ENCODE data around the gene C16orf96.

DNA sequence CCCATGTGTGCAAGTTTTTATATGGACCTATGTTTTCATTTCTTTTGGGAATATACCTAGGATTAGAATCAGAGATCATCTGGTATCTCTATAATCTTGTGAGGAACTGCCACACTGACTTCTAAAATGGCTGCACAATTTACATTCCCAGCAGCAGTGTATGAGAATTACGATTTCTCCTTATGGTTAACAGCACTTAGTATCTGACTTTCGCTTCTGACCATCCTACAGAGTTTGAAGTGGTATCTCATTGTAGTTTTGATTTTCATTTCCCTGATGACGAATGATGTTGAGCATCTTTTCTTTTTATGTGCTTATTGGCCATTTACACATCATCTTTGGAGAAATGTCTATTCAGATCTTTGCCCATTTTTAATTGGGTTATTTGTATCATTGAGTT is 10.0 kb downstream of the C16orf96 start:
- no peak for TF ChIP-seq FOXJ3 (CRISPR knock-in tag; IDR thresholded peaks at IDR 0.05; ENCODE audit: borderline replicate concordance)
- no peak for TF ChIP-seq MAX (CRISPR knock-in tag; IDR thresholded peaks at IDR 0.05)
- no peak for TF ChIP-seq CTCF (IDR thresholded peaks at IDR 0.05)
- TF ChIP-seq, protein P1, sequence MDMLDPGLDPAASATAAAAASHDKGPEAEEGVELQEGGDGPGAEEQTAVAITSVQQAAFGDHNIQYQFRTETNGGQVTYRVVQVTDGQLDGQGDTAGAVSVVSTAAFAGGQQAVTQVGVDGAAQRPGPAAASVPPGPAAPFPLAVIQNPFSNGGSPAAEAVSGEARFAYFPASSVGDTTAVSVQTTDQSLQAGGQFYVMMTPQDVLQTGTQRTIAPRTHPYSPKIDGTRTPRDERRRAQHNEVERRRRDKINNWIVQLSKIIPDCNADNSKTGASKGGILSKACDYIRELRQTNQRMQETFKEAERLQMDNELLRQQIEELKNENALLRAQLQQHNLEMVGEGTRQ (CRISPR knock-in tag; IDR thresholded peaks at IDR 0.05): no peak
- no peak for TF ChIP-seq ATF3 (CRISPR knock-in tag; conservative IDR thresholded peaks at IDR 0.05)
- TF ChIP-seq FOXP4 (CRISPR knock-in tag; IDR thresholded peaks at IDR 0.05): no peak
- no peak for TF ChIP-seq ZBTB21 (CRISPR knock-in tag; IDR thresholded peaks at IDR 0.05; ENCODE audit: borderline replicate concordance)
- TF ChIP-seq, protein P2, sequence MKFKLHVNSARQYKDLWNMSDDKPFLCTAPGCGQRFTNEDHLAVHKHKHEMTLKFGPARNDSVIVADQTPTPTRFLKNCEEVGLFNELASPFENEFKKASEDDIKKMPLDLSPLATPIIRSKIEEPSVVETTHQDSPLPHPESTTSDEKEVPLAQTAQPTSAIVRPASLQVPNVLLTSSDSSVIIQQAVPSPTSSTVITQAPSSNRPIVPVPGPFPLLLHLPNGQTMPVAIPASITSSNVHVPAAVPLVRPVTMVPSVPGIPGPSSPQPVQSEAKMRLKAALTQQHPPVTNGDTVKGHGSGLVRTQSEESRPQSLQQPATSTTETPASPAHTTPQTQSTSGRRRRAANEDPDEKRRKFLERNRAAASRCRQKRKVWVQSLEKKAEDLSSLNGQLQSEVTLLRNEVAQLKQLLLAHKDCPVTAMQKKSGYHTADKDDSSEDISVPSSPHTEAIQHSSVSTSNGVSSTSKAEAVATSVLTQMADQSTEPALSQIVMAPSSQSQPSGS (CRISPR knock-in tag; IDR thresholded peaks at IDR 0.05; ENCODE audit: borderline replicate concordance, low read depth): no peak
- TF ChIP-seq, protein P3, sequence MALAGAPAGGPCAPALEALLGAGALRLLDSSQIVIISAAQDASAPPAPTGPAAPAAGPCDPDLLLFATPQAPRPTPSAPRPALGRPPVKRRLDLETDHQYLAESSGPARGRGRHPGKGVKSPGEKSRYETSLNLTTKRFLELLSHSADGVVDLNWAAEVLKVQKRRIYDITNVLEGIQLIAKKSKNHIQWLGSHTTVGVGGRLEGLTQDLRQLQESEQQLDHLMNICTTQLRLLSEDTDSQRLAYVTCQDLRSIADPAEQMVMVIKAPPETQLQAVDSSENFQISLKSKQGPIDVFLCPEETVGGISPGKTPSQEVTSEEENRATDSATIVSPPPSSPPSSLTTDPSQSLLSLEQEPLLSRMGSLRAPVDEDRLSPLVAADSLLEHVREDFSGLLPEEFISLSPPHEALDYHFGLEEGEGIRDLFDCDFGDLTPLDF (CRISPR knock-in tag; IDR thresholded peaks at IDR 0.05): no peak
- no peak for TF ChIP-seq TCF7 (CRISPR knock-in tag; IDR thresholded peaks at IDR 0.05; ENCODE audit: low read depth)
- no peak for TF ChIP-seq ZNF423 (CRISPR knock-in tag; IDR thresholded peaks at IDR 0.05)
- no peak for TF ChIP-seq NFE2L1 (CRISPR knock-in tag; IDR thresholded peaks at IDR 0.05)
- no peak for TF ChIP-seq SP1 (CRISPR knock-in tag; conservative IDR thresholded peaks at IDR 0.05)

Measured in WTC11 (cell line).